OCI-M1 (cell line): ENCODE results near the gene GPN2.
"Not testable (repeated sequence)": the region's sequence is repeated elsewhere in the genome, so short reads cannot be mapped to it uniquely, and the experiment has no call there.

ENCODE experiments used
- DNase-seq: peaks from one replicate; lab custom pipeline; 2025; lab: John Stamatoyannopoulos, UW

GPN2 gene

GRCh38 chr1:26857473-26858060 is 32.5 kb downstream of the GPN2 start:
- no peak for DNase-seq

GRCh38 chr1:26856604-26857469 is 33.2 kb downstream of the GPN2 start:
- DNase-seq: no peak

GRCh38 chr1:26856181-26856580 is 33.9 kb downstream of the GPN2 start:
- no peak for DNase-seq

- no peak for DNase-seq
These were observed 34.4 kb downstream of the GPN2 start for GRCh38 chr1:26855636-26856035.

- DNase-seq: no peak
These were observed 35.2 kb downstream of the GPN2 start for GRCh38 chr1:26854906-26855305.

- DNase-seq: no peak
These were observed 36.5 kb downstream of the GPN2 start for GRCh38 chr1:26853600-26853999.

GRCh38 chr1:26853156-26853555 is 36.9 kb downstream of the GPN2 start:
- peak; percentile 84 for DNase-seq

GRCh38 chr1:26852701-26853100 is 37.4 kb downstream of the GPN2 start:
- no peak for DNase-seq

- DNase-seq: no peak
These were observed 38.9 kb downstream of the GPN2 start for GRCh38 chr1:26851106-26851684.

- DNase-seq: no peak
These were observed 40.9 kb downstream of the GPN2 start for GRCh38 chr1:26848941-26849774.

- no peak for DNase-seq
These were observed 41.6 kb downstream of the GPN2 start for GRCh38 chr1:26848499-26848898.

GRCh38 chr1:26847826-26848225 is 42.3 kb downstream of the GPN2 start:
- not testable (repeated sequence) for DNase-seq

- DNase-seq: no peak
These were observed 45.5 kb downstream of the GPN2 start for GRCh38 chr1:26844424-26845196.

GRCh38 chr1:26839779-26840178 is 50.3 kb downstream of the GPN2 start:
- DNase-seq: no peak

GRCh38 chr1:26839339-26839722 is 50.8 kb downstream of the GPN2 start:
- no peak for DNase-seq

GRCh38 chr1:26838474-26839338 is 51.4 kb downstream of the GPN2 start:
- DNase-seq: no peak

- DNase-seq: not testable (repeated sequence)
These were observed 52.4 kb downstream of the GPN2 start for GRCh38 chr1:26837665-26838064.

- DNase-seq: no peak
These were observed 56.4 kb downstream of the GPN2 start for GRCh38 chr1:26833432-26834405.

GRCh38 chr1:26832249-26832960 is 57.7 kb downstream of the GPN2 start:
- DNase-seq: no peak
